NCI-H2107 treated with DMSO at 0.1 percent for 48 hours (cell line): Measurements from ENCODE around the gene MID1.
"Not testable (repeated sequence)": the region's sequence is repeated elsewhere in the genome, so short reads cannot be mapped to it uniquely, and the experiment has no call there.

Experiments used
- DNase-seq: peaks from one replicate; lab custom pipeline; 2025; ENCODE audit not compliant: unreplicated experiment; lab: John Stamatoyannopoulos, UW

Gene MID1

GRCh38 chrX:10617186-10617998, 3.0 kb downstream of the MID1 start:
- DNase-seq: no peak

- DNase-seq: peak; percentile 40
These were observed 4.2 kb downstream of the MID1 start for GRCh38 chrX:10615931-10616774.

- DNase-seq: no peak
These were observed 8.2 kb downstream of the MID1 start for GRCh38 chrX:10612215-10612614.

GRCh38 chrX:10611441-10612090, 8.8 kb downstream of the MID1 start:
- no peak for DNase-seq

GRCh38 chrX:10608099-10608498, 12.3 kb downstream of the MID1 start:
- DNase-seq: no peak

GRCh38 chrX:10607233-10607632, 13.2 kb downstream of the MID1 start:
- DNase-seq: no peak

GRCh38 chrX:10603612-10604011, 16.8 kb downstream of the MID1 start:
- DNase-seq: no peak

- DNase-seq: no peak
These were observed 17.7 kb downstream of the MID1 start for GRCh38 chrX:10602646-10603045.

- DNase-seq: no peak
These were observed 19.9 kb downstream of the MID1 start for GRCh38 chrX:10600479-10600878.

GRCh38 chrX:10598540-10598939, 21.8 kb downstream of the MID1 start:
- DNase-seq: no peak

GRCh38 chrX:10597871-10598270, 22.5 kb downstream of the MID1 start:
- peak; percentile 32 for DNase-seq

- no peak for DNase-seq
These were observed 28.7 kb downstream of the MID1 start for GRCh38 chrX:10591363-10592335.

- DNase-seq: not testable (repeated sequence)
These were observed 30.6 kb downstream of the MID1 start for GRCh38 chrX:10589787-10590186.

GRCh38 chrX:10589098-10589497, 31.3 kb downstream of the MID1 start:
- no peak for DNase-seq

- not testable (repeated sequence) for DNase-seq
These were observed 35.5 kb downstream of the MID1 start for GRCh38 chrX:10584882-10585281.

- no peak for DNase-seq
These were observed 37.4 kb downstream of the MID1 start for GRCh38 chrX:10582945-10583344.

- DNase-seq: no peak
These were observed 38.1 kb downstream of the MID1 start for GRCh38 chrX:10582215-10582733.

- DNase-seq: no peak
These were observed 41.0 kb downstream of the MID1 start for GRCh38 chrX:10579112-10580011.

GRCh38 chrX:10578527-10578926, 41.9 kb downstream of the MID1 start:
- no peak for DNase-seq
